Activated CD8-positive, alpha-beta T cell treated with anti-CD3 and anti-CD28 coated beads, Interleukin-2, amount 10 ng/mL, durations not matched to agents 7 days and 5 days (primary cell): ENCODE results near the gene DUSP7. TPM values are rescaled to one million over a fixed set of nuclear protein-coding genes. Genes with fewer than 3 reads are reported as not detected.

ENCODE experiments used
- ATAC-seq: fragments of 150-1000 bp; cut with Tn5 transposase; one replicate; pipeline ENCODE4 v1.10.0; 2021; ENCODE audit warnings: moderate library complexity
- CTCF ChIA-PET: fragments of 350-600 bp; sonication (Branson Sonifier 250); formaldehyde crosslinking; loops from one replicate; lab custom pipeline; 2021; ENCODE audit warnings: antibody characterized with exemption; lab: Charles Lee
- POLR2A ChIA-PET: fragments of 350-600 bp; sonication (Branson Sonifier 250); formaldehyde crosslinking; loops from one replicate; lab custom pipeline; 2021; ENCODE audit warnings: antibody characterized with exemption; lab: Charles Lee
- DNase-seq: peaks from one replicate; pipeline ENCODE4 v3.0.0-alpha.2; 2020
- H3K27ac Mint-ChIP-seq: one replicate; pipeline ENCODE4 v1.8.0; 2021; ENCODE audit warnings: mild to moderate bottlenecking, mixed read lengths
- H3K27me3 Mint-ChIP-seq: one replicate; pipeline ENCODE4 v1.8.0; 2021; ENCODE audit warnings: low read depth, mixed read lengths
- H3K36me3 Mint-ChIP-seq: one replicate; pipeline ENCODE4 v1.8.0; 2021; ENCODE audit warnings: low read depth, mixed read lengths
- H3K4me1 Mint-ChIP-seq: one replicate; pipeline ENCODE4 v1.8.0; 2021; ENCODE audit warnings: low read depth, mixed read lengths
- H3K4me3 Mint-ChIP-seq: one replicate; pipeline ENCODE4 v1.8.0; 2021; ENCODE audit warnings: mild to moderate bottlenecking, mixed read lengths
- H3K9me3 Mint-ChIP-seq: one replicate; pipeline ENCODE4 v1.8.0; 2022; ENCODE audit warnings: mixed read lengths; ENCODE audit not compliant: insufficient read depth
- total RNA-seq, 2 experiments: library from RNA; stranded (reverse); gene quantifications; one replicate each; pipeline ENCODE4 v1.2.3, GENCODE V29; 2021

DUSP7 gene
- total RNA-seq, 2 experiments from 2014 or later = 37.4 to 39.1 TPM

DNA sequence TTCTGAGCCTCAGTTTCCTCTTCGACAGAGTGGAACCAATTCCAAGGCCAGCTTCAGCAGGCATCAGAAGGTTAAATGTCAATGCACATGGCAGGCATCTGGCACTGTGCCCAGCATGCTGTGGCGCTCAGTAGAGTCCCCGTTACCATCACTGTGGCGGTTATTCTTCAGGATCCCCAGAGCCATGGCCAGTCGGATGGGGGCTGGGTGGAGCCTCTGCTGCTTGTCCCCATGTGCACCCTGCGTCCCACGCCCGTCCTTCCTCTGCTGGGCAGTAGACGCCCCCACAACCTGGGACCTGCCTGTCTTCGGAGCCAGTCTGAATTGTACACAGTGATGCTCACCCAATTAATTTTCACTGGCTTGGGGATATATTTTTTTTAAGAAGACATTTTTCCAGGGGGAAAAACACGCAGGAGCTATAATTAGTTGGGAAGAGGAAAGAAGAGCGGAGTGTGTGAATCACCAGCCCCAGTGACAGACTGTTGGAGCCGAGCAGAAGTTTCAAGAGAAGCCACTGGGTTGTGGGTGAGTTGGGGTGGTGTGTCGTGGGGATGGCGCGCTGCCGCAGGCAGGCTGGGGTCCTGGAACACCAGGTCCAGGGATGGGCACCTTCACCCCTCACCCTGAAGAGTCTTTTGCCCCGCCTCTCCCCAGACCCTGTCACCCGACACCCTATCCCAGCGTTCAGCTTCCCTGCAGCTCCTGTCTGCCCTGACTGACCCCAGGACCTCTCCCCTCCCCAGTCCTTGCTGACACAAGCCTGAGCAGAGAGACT is 33.9 kb downstream of the DUSP7 start:
- H3K4me1 Mint-ChIP-seq = no peaks in the 10 kb centered on the region
- no peaks in the 10 kb centered on the region for H3K9me3 Mint-ChIP-seq
- ChIA-PET POLR2A (no interaction called here), CTCF (no interaction called here)
- H3K27ac Mint-ChIP-seq = no peak overlapping the region
- no peak for ATAC-seq
- peaks cover 3% of the 10 kb centered on the region for H3K27me3 Mint-ChIP-seq
- H3K4me3 Mint-ChIP-seq = no peak overlapping the region
- no peaks in the 10 kb centered on the region for H3K36me3 Mint-ChIP-seq
- no peak for DNase-seq

- ChIA-PET POLR2A (no interaction called here), CTCF (no interaction called here)
- Mint-ChIP-seq H3K4me1 (no peaks in the 10 kb centered on the region), H3K9me3 (no peaks in the 10 kb centered on the region), H3K27me3 (peaks cover 3% of the 10 kb centered on the region), H3K4me3 (no peak overlapping the region), H3K36me3 (no peaks in the 10 kb centered on the region), H3K27ac (peak overlapping the region; percentile 35)
- ATAC-seq (no peak), DNase-seq (no peak)
Measured at GRCh38 chr3:52021489-52022268, 34.7 kb downstream of the DUSP7 start.

DNA sequence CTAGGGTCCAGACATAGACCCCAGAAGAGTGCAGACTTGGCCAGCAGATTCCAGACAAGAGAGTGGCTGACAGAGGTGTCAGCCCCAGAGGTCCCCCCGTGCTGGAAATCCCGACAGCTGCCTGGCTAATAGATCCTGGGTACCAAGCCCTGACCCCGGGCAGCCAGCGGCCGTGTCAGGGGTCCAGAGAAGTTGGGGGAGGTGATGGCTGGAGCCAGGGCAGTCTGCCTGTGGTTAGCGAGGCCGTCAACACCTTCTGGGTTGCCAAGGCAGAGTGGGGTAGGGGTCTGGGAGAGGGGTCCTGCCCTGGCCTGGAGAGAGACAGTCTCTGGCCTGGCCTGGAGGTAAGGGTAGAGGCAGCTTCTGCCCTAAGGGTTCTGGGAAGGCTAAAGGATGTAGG is 35.6 kb downstream of the DUSP7 start:
- H3K27ac Mint-ChIP-seq = no peak overlapping the region

DNA sequence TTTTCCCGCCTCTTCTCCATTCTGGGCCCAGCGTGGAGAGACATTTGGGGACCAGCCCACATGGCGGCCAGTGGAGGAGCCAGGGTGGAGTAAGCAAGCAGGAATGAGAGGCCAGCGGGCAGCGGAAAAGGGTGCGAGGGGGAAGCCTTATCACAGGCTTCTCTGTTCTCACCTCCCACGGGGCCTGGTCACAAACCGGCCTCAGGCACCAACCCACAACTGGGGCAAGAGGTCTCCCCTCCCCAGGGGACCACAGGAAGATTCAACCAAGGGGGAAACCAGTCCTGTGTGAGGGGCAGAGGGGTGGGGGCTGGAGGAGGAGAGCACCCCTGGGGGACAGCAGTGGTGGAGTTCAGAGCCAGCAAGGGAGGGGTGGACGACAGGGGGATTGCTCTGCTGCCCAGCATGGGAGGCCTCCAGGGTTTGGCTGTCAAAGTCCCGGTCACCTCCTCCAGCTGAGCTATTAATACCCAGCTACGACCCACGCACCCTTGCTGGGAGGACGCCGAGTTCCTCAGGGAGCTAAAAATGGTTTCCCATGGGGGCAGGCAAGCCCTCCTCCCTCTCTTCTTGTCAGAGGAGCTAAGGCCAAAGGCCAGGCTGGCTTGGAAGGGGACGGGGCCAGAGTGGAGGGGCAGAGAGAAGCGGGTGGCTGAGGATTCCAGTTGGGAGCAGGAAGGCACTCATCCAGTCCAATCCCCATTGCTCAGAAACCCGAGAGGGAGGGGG is 36.9 kb downstream of the DUSP7 start:
- ChIA-PET CTCF (no interaction called here), POLR2A (no interaction called here)
- H3K27ac Mint-ChIP-seq = no peak overlapping the region
- H3K4me1 Mint-ChIP-seq = no peaks in the 10 kb centered on the region
- H3K36me3 Mint-ChIP-seq = no peaks in the 10 kb centered on the region
- H3K27me3 Mint-ChIP-seq = peaks cover 3% of the 10 kb centered on the region
- no peak overlapping the region for H3K4me3 Mint-ChIP-seq
- ATAC-seq = no peak
- DNase-seq = no peak
- no peaks in the 10 kb centered on the region for H3K9me3 Mint-ChIP-seq

More for the DNA sequence above, 35.6 kb downstream of the DUSP7 start:
- H3K4me1 Mint-ChIP-seq = no peaks in the 10 kb centered on the region
- ChIA-PET CTCF (no interaction called here), POLR2A (no interaction called here)
- DNase-seq (no peak), ATAC-seq (no peak)
- no peaks in the 10 kb centered on the region for H3K9me3 Mint-ChIP-seq
- H3K36me3 Mint-ChIP-seq = no peaks in the 10 kb centered on the region
- no peak overlapping the region for H3K4me3 Mint-ChIP-seq
- peaks cover 3% of the 10 kb centered on the region for H3K27me3 Mint-ChIP-seq

GRCh38 chr3:52018319-52019000 is 37.9 kb downstream of the DUSP7 start:
- POLR2A ChIA-PET = no interaction called here
- Mint-ChIP-seq H3K4me1 (no peaks in the 10 kb centered on the region), H3K27ac (no peak overlapping the region), H3K9me3 (no peaks in the 10 kb centered on the region), H3K27me3 (no peaks in the 10 kb centered on the region), H3K4me3 (no peak overlapping the region), H3K36me3 (no peaks in the 10 kb centered on the region)
- no peak for DNase-seq
- CTCF ChIA-PET = interaction anchor here (2.0 kb wide), 1 partner anchor 17 kb away, joined by 9 read pairs; no protein-coding TSS in a partner anchor
- no peak for ATAC-seq

DNA sequence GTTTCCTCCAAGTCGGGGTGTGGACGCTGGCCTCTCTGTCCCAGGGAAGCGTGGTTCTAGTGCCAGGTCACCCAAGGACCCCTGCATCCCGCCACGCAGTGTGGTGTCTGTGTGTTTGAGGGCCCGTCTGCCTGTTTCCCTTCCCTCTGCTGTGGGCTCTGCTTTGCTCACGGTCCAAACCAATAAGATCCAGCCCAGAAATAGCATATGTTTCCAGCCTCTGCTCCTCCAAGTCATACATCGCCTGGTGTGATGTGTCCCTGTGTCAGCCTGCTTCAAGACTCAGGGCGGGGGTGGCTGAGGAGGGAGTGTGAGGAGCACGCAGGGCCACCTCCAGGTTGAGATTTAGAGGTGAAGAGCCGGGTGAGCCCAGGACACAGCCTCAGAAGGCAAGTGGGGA is 38.8 kb downstream of the DUSP7 start:
- no peak overlapping the region for H3K27ac Mint-ChIP-seq
- ATAC-seq = no peak

DNA sequence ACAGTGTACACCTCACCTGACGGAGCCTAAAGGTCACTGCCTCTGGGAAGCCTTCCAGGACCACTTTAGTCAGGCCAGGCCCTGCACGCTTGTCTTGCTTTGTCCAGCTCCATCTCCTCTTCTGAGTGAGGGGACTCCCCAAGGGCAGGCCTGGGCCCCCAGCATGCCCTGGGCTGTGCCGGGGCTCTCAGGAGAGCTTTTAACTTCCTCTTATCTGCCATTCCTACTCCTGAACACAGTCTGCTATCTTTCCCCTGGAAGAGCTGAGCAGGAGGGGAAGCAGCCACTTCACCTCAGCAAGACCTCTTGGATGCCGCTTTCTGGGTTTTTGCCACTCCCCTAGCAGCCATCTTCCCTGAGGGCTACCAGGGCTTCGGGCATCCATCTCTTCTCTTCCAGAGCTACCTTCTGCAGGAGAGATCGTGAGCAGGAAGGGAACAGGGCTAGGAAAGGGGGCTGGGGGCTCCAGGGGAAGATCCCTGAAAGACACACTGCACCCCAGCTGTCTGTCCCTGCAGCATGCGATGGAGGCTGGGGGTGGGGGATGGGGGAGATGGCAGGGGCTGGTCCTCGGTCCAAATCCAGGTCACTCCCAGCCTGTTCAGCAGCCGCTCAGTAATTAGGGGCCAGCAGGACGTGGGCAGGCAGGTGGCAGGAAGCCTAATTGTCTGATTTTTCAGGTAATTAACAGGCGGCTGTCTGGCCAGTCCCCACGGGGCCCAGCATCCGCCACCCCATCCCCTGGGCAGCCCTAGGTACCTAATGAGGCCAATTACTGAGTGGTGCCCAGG is 40.7 kb downstream of the DUSP7 start:
- H3K27me3 Mint-ChIP-seq = no peaks in the 10 kb centered on the region
- H3K27ac Mint-ChIP-seq = no peak overlapping the region
- H3K9me3 Mint-ChIP-seq = no peaks in the 10 kb centered on the region
- no peak for DNase-seq
- ChIA-PET CTCF (interaction anchor here (0.9 to 1.7 kb wide), 5 partner anchors 14 to 105 kb away, joined by 3 to 4 read pairs (median 4); partner anchors contain the start of gene DUSP7), POLR2A (no interaction called here)
- no peak overlapping the region for H3K4me3 Mint-ChIP-seq
- no peak for ATAC-seq
- H3K36me3 Mint-ChIP-seq = no peaks in the 10 kb centered on the region
- H3K4me1 Mint-ChIP-seq = peaks cover 3% of the 10 kb centered on the region

More for the DNA sequence above, 38.8 kb downstream of the DUSP7 start:
- Mint-ChIP-seq H3K4me1 (peaks cover 3% of the 10 kb centered on the region), H3K9me3 (no peaks in the 10 kb centered on the region), H3K4me3 (no peak overlapping the region), H3K36me3 (no peaks in the 10 kb centered on the region), H3K27me3 (no peaks in the 10 kb centered on the region)
- DNase-seq = no peak
- CTCF ChIA-PET = interaction anchor here (1.0 to 2.0 kb wide), 4 partner anchors 11 to 322 kb away, joined by 4 to 9 read pairs (median 4); partner anchors contain the start of gene DUSP7
- POLR2A ChIA-PET = no interaction called here

- Mint-ChIP-seq H3K4me1 (peaks cover 3% of the 10 kb centered on the region), H3K36me3 (no peaks in the 10 kb centered on the region), H3K4me3 (no peak overlapping the region), H3K9me3 (no peaks in the 10 kb centered on the region), H3K27me3 (peaks cover 3% of the 10 kb centered on the region), H3K27ac (no peak overlapping the region)
- ChIA-PET POLR2A (no interaction called here), CTCF (interaction anchor here (0.9 to 1.7 kb wide), 5 partner anchors 13 to 109 kb away, joined by 3 to 5 read pairs (median 4); no protein-coding TSS in a partner anchor)
- no peak for DNase-seq
- ATAC-seq = no peak
Measured at GRCh38 chr3:52014613-52015012, 41.8 kb downstream of the DUSP7 start.

DNA sequence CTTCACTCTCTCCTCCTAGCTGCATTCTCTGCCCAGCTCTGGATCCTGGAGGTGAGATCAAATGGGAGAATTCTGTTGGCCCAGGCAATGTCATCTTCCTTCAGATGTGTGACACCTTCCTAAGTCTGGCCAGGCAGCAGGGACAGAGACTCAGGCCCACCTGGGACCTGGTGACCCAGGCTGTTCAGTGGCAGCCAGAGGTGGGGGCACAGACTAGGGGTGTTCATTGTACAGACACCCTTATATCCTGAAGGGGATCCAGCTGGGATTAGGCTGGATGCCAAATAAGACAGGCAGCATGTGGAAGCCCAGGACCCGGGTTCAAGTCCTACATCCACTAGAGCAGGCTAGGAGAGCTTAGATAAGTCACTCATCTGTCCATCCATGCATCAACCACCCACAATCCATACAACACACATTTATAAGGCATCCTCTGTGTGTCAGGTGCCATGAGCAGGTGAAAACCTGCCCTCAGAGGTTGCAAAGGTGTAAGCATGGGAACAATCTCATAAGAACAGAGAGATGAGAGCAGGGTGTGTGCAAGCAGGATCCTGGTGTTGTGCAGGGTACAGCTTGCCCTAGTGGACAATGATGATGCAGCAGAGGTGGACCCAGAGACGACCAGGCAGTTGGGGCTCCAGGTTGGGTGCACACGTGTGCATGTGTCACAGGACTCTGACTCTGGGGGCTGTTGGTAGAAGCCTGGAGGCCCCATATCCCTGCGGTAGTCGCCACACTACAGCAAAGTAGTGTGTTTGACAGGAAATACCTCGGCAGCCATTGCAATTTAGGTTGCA is 42.4 kb downstream of the DUSP7 start:
- no peak for ATAC-seq
- Mint-ChIP-seq H3K4me1 (peaks cover 3% of the 10 kb centered on the region), H3K9me3 (no peaks in the 10 kb centered on the region), H3K27me3 (peaks cover 3% of the 10 kb centered on the region), H3K4me3 (no peak overlapping the region), H3K36me3 (no peaks in the 10 kb centered on the region), H3K27ac (no peak overlapping the region)
- no peak for DNase-seq
- ChIA-PET POLR2A (interaction anchor here (1.5 kb wide), 1 partner anchor 13 kb away, joined by 3 read pairs; no protein-coding TSS in a partner anchor), CTCF (interaction anchor here (0.8 to 1.7 kb wide), 5 partner anchors 12 to 110 kb away, joined by 3 to 5 read pairs (median 4); no protein-coding TSS in a partner anchor)

GRCh38 chr3:52012699-52013098 is 43.7 kb downstream of the DUSP7 start:
- ATAC-seq (no peak), DNase-seq (no peak)
- Mint-ChIP-seq H3K4me1 (peaks cover 3% of the 10 kb centered on the region), H3K27ac (no peak overlapping the region), H3K27me3 (peaks cover 3% of the 10 kb centered on the region), H3K9me3 (no peaks in the 10 kb centered on the region), H3K4me3 (no peak overlapping the region), H3K36me3 (no peaks in the 10 kb centered on the region)
- ChIA-PET POLR2A (interaction anchor here (1.5 to 1.7 kb wide), 2 partner anchors 11 to 17 kb away, joined by 3 to 7 read pairs; partner anchors contain the start of gene RPL29), CTCF (interaction anchor here (1.3 to 2.2 kb wide), 3 partner anchors 11 to 132 kb away, joined by 3 to 9 read pairs (median 4); no protein-coding TSS in a partner anchor)
